Mucosa of descending colon (tissue), 3 donors: ENCODE data around the gene RAD51B. TPM values are rescaled to one million over a fixed set of nuclear protein-coding genes. Genes with fewer than 3 reads are reported as not detected.

Experiments
- ATAC-seq: fragments of 200-7000 bp; cut with Tn5 transposase; one replicate; pipeline ENCODE4 v1.9.1; 2020; ENCODE audit warnings: mild to moderate bottlenecking, moderate library complexity
- DNase-seq, 3 donors: peaks; one replicate each; pipeline ENCODE4 v3.0.0-alpha.2; 2020
- H3K36me3 ChIP-seq: fragments of 200-600 bp; one replicate; pipeline ENCODE4 v1.8.0; 2021; ENCODE audit warnings: low read depth, mild to moderate bottlenecking
- H3K4me1 ChIP-seq: fragments of 200-600 bp; one replicate; pipeline ENCODE4 v1.8.0; 2021; ENCODE audit warnings: low read depth, mild to moderate bottlenecking
- H3K4me3 ChIP-seq: fragments of 200-600 bp; one replicate; pipeline ENCODE4 v1.8.0; 2021; ENCODE audit warnings: mild to moderate bottlenecking
- H3K9me3 ChIP-seq: fragments of 200-600 bp; one replicate; pipeline ENCODE4 v1.8.0; 2021; ENCODE audit warnings: mild to moderate bottlenecking
- intact Hi-C, 2 donors: fragments of 100-400 bp; cut with DNase I in 1 of 2; cut with micrococcal nuclease in 1 of 2; formaldehyde crosslinking; loops; one replicate each; pipeline versions ENCODE4 v1.11.0 to v1.11.1; 2022; cut with DNase I, micrococcal nuclease
- total RNA-seq, 3 donors: library from RNA; stranded (reverse); fragmentation: NEBNext Ultra II Directional in 2 of 3; extraction: Animal tissue kit (Norgen Biotek cat#: 25700) in 2 of 3; gene quantifications; one replicate each; pipeline versions ENCODE4 v1.2.1 to v1.2.4, GENCODE V29; 2021 to 2023
- TF ChIP-seq, protein P1 (sequence below): fragments of 200-600 bp; IDR thresholded peaks from one replicate; pipeline ENCODE4 v1.8.0; 2022; ENCODE audit warnings: antibody characterized with exemption, mild to moderate bottlenecking
- donor health status: DM: no; HTN: no; CAD: no; lungs with moderate emphysema.
- donor health status: DM: no; HTN: no; CAD: no.
- donor health status: DM: no; HTN: yes; CAD: no.

Gene RAD51B
- total RNA-seq, 3 donors from 2014 or later = 15.8 to 23.3 (median 20.9) TPM

DNA sequence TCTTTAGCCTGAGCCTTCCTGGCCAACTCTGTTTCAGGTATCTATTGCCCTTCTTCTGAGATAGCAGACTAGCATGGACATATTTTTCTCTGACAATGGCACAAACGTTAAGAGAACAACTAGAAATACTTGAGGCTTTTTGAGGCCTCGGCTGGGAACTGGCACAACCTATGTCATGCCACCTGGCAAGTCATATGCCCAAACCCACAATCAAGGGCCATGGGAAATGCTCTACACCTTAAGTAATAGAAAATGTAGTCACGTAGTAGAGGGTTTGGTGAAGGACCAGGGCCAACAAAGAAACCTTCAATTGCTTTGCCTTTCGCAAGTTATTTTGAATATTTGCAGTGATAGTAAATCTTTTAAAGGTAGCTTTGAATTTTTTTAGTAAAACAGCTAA is 647.8 kb downstream of the RAD51B start:
- H3K9me3 ChIP-seq = no peaks in the 10 kb centered on the region
- TF ChIP-seq, protein P1, sequence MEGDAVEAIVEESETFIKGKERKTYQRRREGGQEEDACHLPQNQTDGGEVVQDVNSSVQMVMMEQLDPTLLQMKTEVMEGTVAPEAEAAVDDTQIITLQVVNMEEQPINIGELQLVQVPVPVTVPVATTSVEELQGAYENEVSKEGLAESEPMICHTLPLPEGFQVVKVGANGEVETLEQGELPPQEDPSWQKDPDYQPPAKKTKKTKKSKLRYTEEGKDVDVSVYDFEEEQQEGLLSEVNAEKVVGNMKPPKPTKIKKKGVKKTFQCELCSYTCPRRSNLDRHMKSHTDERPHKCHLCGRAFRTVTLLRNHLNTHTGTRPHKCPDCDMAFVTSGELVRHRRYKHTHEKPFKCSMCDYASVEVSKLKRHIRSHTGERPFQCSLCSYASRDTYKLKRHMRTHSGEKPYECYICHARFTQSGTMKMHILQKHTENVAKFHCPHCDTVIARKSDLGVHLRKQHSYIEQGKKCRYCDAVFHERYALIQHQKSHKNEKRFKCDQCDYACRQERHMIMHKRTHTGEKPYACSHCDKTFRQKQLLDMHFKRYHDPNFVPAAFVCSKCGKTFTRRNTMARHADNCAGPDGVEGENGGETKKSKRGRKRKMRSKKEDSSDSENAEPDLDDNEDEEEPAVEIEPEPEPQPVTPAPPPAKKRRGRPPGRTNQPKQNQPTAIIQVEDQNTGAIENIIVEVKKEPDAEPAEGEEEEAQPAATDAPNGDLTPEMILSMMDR = no peak
- no peak overlapping the region for H3K4me3 ChIP-seq
- no peaks in the 10 kb centered on the region for H3K4me1 ChIP-seq
- intact Hi-C loops = no loop called here
- no peak for DNase-seq
- ATAC-seq = no peak
- no peaks in the 10 kb centered on the region for H3K36me3 ChIP-seq

- H3K4me3 ChIP-seq = no peak overlapping the region
- no peaks in the 10 kb centered on the region for H3K9me3 ChIP-seq
- no peaks in the 10 kb centered on the region for H3K4me1 ChIP-seq
- ATAC-seq (peak; percentile 62), DNase-seq (no peak)
- TF ChIP-seq, protein P1 = no peak
- intact Hi-C loops = no loop called here
- H3K36me3 ChIP-seq = no peaks in the 10 kb centered on the region
Observed at GRCh38 chr14:68468437-68469207, 649.0 kb downstream of the RAD51B start.

- TF ChIP-seq, protein P1 = no peak
- Histone ChIP-seq H3K9me3 (no peaks in the 10 kb centered on the region), H3K36me3 (no peaks in the 10 kb centered on the region), H3K4me1 (no peaks in the 10 kb centered on the region), H3K4me3 (no peak overlapping the region)
- intact Hi-C loops = no loop called here
- no peak for DNase-seq
- ATAC-seq = no peak
Observed at GRCh38 chr14:68469208-68469713, 649.7 kb downstream of the RAD51B start.

- H3K36me3 ChIP-seq = no peaks in the 10 kb centered on the region
- ATAC-seq = no peak
- TF ChIP-seq, protein P1 = no peak
- H3K9me3 ChIP-seq = no peaks in the 10 kb centered on the region
- H3K4me3 ChIP-seq = no peak overlapping the region
- intact Hi-C loops = no loop called here
- no peak for DNase-seq
- no peaks in the 10 kb centered on the region for H3K4me1 ChIP-seq
Observed at GRCh38 chr14:68470361-68470760, 650.8 kb downstream of the RAD51B start.

DNA sequence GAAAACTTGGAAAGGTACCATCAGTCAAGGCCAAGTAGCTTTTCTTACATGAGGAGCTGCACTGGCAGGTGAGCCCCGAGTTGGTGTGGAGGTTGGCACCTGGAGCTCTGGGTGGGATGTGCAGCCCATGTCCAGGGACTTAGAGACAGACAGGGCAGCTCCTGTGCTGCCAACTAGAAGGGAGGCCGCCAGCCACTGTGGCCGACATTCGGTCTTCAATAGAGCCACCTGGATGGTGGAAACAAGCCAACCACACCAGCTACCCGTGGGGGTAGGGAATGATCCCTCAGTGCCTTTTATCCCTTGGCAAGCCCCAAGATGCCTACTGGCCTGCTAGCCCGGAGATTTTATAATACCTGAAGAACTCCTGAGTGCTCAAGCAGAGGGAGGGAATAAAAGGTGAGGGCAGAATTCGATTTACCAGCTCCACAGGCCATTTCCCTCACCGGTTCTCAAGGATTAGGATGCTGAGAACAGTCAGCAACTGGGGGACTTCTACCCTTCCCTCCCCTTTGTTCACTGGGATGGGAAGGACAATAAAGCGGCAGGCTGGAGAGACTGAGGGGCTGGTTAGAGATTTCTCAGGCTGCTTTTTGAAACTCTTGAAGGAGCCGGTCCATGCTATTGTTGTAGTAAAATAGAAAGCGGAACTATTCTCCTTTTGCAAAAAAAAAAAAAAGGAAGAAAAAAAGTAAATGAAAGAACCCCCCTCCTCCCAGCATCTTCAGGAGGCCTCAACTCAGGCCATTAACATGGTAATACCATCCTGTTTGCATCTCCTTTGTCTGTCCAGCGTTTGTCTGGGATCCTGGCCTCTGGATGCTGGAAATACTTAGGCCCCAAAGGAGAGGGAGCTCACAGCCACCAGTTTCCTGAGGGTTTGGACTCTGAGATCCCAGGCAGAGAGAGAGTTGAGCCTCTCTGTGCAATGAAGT is 651.7 kb downstream of the RAD51B start:
- TF ChIP-seq, protein P1 = no peak
- intact Hi-C loops = no loop called here
- H3K4me3 ChIP-seq = no peak overlapping the region
- DNase-seq = no peak
- no peaks in the 10 kb centered on the region for H3K36me3 ChIP-seq
- ATAC-seq = peak; percentile 30
- H3K9me3 ChIP-seq = no peaks in the 10 kb centered on the region
- no peaks in the 10 kb centered on the region for H3K4me1 ChIP-seq
